Cardiac fibroblast (primary cell): Measurements from ENCODE around the gene CFAP100.

Source experiments
- DNase-seq, 2 donors: peaks; one replicate each; pipeline versions ENCODE4 v3.0.0 to v3.0.0-alpha.2; 2010; ENCODE audit warnings: low read depth in 2 of 2
- H3K4me3 ChIP-seq, 2 donors: replicated peaks in 1 of 2; 1 replicate in 1 of 2; 2 replicates in 1 of 2; pipeline ENCODE4 v1.5.1; 2011; ENCODE audit warnings: low read depth in 2 of 2, low read length in 2 of 2, mild to moderate bottlenecking in 2 of 2, moderate library complexity in 1 of 2
- TF ChIP-seq, protein P1 (sequence below): IDR thresholded peaks from one replicate; pipeline ENCODE4 v1.5.1; 2011; ENCODE audit warnings: low read depth, mild to moderate bottlenecking, low read length, inconsistent platforms

The CFAP100 gene

GRCh38 chr3:126352476-126353454 is 41.9 kb upstream of the CFAP100 start:
- no peak overlapping the region for H3K4me3 ChIP-seq
- peak; percentile 59 to 76 for DNase-seq
- TF ChIP-seq, protein P1, sequence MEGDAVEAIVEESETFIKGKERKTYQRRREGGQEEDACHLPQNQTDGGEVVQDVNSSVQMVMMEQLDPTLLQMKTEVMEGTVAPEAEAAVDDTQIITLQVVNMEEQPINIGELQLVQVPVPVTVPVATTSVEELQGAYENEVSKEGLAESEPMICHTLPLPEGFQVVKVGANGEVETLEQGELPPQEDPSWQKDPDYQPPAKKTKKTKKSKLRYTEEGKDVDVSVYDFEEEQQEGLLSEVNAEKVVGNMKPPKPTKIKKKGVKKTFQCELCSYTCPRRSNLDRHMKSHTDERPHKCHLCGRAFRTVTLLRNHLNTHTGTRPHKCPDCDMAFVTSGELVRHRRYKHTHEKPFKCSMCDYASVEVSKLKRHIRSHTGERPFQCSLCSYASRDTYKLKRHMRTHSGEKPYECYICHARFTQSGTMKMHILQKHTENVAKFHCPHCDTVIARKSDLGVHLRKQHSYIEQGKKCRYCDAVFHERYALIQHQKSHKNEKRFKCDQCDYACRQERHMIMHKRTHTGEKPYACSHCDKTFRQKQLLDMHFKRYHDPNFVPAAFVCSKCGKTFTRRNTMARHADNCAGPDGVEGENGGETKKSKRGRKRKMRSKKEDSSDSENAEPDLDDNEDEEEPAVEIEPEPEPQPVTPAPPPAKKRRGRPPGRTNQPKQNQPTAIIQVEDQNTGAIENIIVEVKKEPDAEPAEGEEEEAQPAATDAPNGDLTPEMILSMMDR, result no peak

GRCh38 chr3:126353694-126354321 is 40.9 kb upstream of the CFAP100 start:
- no peak for DNase-seq
- TF ChIP-seq, protein P1, result no peak
- no peak overlapping the region for H3K4me3 ChIP-seq

DNA sequence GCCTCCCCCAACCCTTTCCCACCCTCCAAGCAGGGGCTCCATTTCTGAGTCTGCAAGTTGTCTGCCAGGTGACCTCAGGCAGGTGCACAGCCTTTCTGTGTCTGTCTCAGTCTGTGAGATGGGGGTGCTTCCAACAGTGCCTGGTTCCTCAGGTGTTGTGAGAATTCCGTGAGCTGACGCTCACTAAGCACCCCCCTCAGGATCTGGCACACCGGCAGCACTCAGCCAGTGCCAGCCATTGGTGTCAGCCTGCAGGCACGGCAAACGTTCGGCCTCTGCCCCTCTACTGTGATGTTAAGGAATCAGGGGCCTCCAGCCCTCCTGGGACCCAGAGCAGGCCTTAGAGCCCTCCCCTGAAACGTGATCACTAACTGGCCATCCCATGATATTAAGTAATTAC is 39.9 kb upstream of the CFAP100 start:
- no peak overlapping the region for H3K4me3 ChIP-seq
- DNase-seq, result no peak
- TF ChIP-seq, protein P1, result no peak

DNA sequence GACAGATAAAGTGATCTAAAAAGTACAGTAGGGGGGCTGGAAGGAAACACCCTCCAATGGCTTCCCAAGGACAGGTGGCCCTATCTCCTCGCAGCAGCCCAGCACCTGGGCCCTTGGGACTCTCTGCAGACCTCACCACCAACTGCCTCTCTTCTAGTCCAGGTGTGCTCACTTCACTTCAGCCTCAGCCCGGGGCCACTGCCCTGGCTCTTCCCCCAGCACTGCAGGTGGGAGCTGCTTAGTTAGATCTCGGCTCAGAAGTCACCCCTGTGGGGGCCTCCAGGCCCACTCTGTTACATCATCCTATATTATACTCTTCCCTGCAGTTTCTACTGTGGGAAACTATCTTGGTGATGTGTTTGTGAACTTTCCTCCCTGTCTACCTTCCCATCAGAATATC is 39.5 kb upstream of the CFAP100 start:
- TF ChIP-seq, protein P1, result no peak
- no peak overlapping the region for H3K4me3 ChIP-seq
- no peak for DNase-seq

DNA sequence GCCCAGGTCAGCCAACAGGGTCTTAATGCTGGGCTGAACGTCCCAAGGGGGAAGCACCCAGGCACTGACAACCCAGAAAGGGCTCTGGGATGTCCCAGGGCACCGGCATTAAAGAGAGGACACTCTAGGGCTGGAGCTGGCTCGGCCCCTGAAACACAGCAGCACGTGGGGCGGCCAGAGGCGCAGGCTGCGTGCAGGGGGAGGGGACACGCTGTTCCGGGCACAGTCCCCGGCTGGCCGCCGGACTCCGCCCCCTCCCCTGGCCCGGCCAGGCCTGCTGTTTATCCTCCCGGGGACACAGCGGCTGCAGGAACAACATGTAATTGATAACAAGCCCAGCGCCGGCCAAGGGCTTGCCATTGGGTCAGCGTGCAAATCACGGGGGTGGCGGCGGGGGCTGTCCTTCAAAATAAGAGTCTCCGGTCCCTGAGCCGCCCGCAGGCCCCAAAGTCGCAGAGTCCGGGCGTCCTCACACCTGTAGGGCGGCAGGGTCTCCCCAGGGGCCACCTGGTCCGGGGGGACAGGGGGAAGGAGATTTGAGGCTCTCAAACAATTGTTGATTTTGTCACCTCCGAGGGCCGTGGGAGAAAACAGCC is 38.8 kb upstream of the CFAP100 start:
- TF ChIP-seq, protein P1, result no peak
- DNase-seq, result peak; percentile 77 to 98
- peak overlapping the region; percentile 52 to 68 for H3K4me3 ChIP-seq

GRCh38 chr3:126356373-126357264 is 38.1 kb upstream of the CFAP100 start:
- peak; percentile 7 to 26 for DNase-seq
- peak overlapping the region; percentile 52 to 68 for H3K4me3 ChIP-seq
- TF ChIP-seq, protein P1, result no peak
